ENCODE data around the gene CCDC85C. TPM values are rescaled to one million over a fixed set of nuclear protein-coding genes. Genes with fewer than 3 reads are reported as not detected.

Gene CCDC85C
- total RNA-seq, 1 donor from 2014 or later: 5.2 TPM

GRCh38 chr14:99630202-99630601 lies 26.2 kb upstream of the CCDC85C start:
- DNase-seq (ENCODE audit: low spot score): no peak

GRCh38 chr14:99628887-99629618 lies 25.0 kb upstream of the CCDC85C start:
- DNase-seq (ENCODE audit: low spot score): peak; percentile 93

- DNase-seq (ENCODE audit: low spot score): no peak
These were observed 23.7 kb upstream of the CCDC85C start for GRCh38 chr14:99627510-99628381.

GRCh38 chr14:99627100-99627499 lies 23.1 kb upstream of the CCDC85C start:
- DNase-seq (ENCODE audit: low spot score): no peak

- no peak for DNase-seq (ENCODE audit: low spot score)
These were observed 22.1 kb upstream of the CCDC85C start for GRCh38 chr14:99626041-99626648.

- DNase-seq (ENCODE audit: low spot score): no peak
These were observed 21.5 kb upstream of the CCDC85C start for GRCh38 chr14:99625476-99625875.

GRCh38 chr14:99624971-99625370 lies 21.0 kb upstream of the CCDC85C start:
- no peak for DNase-seq (ENCODE audit: low spot score)

- DNase-seq (ENCODE audit: low spot score): no peak
These were observed 20.0 kb upstream of the CCDC85C start for GRCh38 chr14:99624024-99624423.

- DNase-seq (ENCODE audit: low spot score): no peak
These were observed 17.9 kb upstream of the CCDC85C start for GRCh38 chr14:99621948-99622347.

GRCh38 chr14:99619835-99620834 lies 16.1 kb upstream of the CCDC85C start:
- no peak for DNase-seq (ENCODE audit: low spot score)

- no peak for DNase-seq (ENCODE audit: low spot score)
These were observed 13.1 kb upstream of the CCDC85C start for GRCh38 chr14:99616832-99617800.

GRCh38 chr14:99615497-99616157 lies 11.6 kb upstream of the CCDC85C start:
- DNase-seq (ENCODE audit: low spot score): no peak

GRCh38 chr14:99612738-99613330 lies 8.8 kb upstream of the CCDC85C start:
- no peak for DNase-seq (ENCODE audit: low spot score)

- no peak for DNase-seq (ENCODE audit: low spot score)
These were observed 8.2 kb upstream of the CCDC85C start for GRCh38 chr14:99612071-99612737.

- no peak for DNase-seq (ENCODE audit: low spot score)
These were observed 7.6 kb upstream of the CCDC85C start for GRCh38 chr14:99611646-99612045.

GRCh38 chr14:99609245-99610170 lies 5.5 kb upstream of the CCDC85C start:
- no peak for DNase-seq (ENCODE audit: low spot score)

GRCh38 chr14:99608591-99608990 lies 4.6 kb upstream of the CCDC85C start:
- DNase-seq (ENCODE audit: low spot score): no peak
